Ishikawa (cell line): ENCODE results near the gene SMYD3.

Experiments used
- TEAD4 ChIP-seq: IDR thresholded peaks from 2 replicates; pipeline ENCODE4 v1.6.1; 2012
- YY1 ChIP-seq: IDR thresholded peaks from 2 replicates; pipeline ENCODE4 v1.6.1; 2012; ENCODE audit warnings: low read depth
- ZBTB7A ChIP-seq: IDR thresholded peaks from 2 replicates; pipeline ENCODE4 v1.6.1; 2012; ENCODE audit warnings: low read depth

- TF ChIP-seq YY1 (no peak), ZBTB7A (no peak), TEAD4 (no peak)
These were observed 163.1 kb downstream of the SMYD3 start for GRCh38 chr1:246343937-246344336.
